GM19452 (cell line): ENCODE results near the gene JADE2.
"Not testable (repeated sequence)": the region's sequence is repeated elsewhere in the genome, so short reads cannot be mapped to it uniquely, and the experiment has no call there.

Experiments used
- ATAC-seq: cut with Tn5 transposase; IDR thresholded peaks from one replicate; pipeline ENCODE4 v1.9.1; 2021; ENCODE audit not compliant: unreplicated experiment

Gene JADE2

DNA sequence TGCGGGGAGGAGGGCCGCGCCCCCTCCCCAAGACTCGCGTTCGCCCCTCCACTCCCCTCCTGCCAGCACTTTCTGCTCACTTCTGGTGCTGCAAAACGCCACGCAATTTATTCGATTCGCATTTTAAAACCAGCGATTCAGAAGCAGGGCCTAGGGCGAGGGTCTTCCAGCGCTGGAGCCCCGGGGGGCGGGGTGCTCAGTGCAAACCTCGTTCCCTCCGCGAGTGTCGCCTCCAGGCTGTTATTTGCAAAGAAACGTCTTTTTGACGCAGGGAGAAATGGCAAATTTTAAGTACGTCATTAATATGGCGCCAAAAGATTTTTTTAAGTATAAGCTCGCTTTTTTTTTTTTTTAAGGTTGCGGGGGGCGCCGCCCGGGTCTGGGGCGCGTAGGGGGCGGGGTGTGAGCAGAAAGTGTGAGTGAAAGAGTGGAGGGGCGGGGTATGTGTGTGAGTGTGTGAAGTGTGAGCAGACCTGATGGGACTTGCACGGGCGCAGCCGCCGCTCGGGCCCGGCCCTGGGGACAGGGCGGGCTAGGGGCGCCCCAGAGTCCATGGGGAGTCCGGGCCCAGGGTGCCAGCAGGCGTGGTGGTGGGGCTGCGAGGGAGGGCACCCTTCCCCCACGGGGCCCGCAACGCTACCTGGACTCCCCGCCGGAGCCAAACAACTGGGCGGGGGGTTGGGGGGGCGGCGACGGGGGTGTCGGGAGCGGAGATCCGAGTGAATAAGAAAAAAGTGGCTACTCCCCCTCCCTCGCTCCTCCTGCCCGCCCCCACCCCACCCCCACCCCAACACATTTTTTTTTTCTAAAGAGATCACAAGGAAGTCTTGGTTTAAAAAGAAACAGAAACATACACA, at the start of gene JADE2:
JADE2 (plus strand) TSS at position 845 of the 857 bp plus-strand sequence. CDS start 10,188 bp downstream, outside the sequence.
- ATAC-seq: no peak

DNA sequence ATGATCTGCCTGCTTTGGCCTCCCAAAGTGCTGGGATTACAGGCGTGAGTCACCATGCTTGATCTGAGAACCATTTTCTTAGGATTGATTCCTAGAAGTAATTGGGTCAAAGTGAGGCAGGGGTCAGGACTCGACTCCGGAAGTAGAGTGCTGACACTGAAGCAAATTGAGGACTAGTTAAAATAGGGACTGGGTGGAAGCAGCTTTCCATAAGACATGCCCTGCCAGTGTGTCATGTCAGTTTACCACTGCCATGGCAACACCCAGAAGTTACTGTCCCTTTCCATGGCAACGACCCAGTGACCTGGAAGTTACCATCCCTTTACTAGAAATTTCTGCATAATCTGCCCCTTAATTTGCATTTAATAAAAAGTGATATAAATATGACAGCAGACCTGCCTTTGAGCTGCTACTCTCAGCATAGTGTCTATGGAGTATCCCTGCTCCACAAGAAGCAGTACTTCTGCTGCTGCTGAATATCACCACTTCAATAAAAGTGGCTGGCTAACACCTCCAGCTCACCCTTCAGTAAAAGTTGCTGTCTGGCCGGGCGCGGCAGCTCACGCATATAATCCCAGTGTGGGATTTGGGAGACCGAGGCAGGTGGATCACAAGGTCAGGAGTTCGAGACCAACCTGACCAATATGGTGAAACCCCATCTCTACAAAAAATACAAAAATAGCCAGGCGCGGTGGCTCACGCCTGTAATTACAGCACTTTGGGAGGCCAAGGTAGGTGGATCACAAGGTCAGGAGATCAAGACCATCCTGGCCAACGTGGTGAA, 47.8 kb upstream of the JADE2 start:
- ATAC-seq: no peak

- ATAC-seq: no peak
These were observed 45.6 kb upstream of the JADE2 start for GRCh38 chr5:134479839-134480238.

GRCh38 chr5:134489227-134489944, 36.1 kb upstream of the JADE2 start:
- ATAC-seq: no peak

GRCh38 chr5:134490255-134490924, 35.1 kb upstream of the JADE2 start:
- no peak for ATAC-seq

DNA sequence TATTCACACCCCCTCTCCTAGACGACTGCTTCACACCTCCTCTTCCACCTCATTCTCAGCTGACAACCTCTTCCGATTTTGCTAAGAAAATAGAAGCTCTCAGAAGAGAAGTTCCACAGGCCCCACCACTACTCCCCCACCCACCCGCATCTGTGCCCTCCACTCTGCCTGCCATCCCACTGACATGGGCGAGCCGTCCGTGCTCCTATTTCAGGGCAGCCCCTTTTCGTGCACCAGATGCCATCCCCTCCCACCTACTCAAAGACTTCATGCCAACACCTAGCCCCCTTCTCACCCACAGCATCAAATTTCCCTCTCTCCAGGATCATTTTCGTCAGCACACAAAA, 34.6 kb upstream of the JADE2 start:
- ATAC-seq: no peak

DNA sequence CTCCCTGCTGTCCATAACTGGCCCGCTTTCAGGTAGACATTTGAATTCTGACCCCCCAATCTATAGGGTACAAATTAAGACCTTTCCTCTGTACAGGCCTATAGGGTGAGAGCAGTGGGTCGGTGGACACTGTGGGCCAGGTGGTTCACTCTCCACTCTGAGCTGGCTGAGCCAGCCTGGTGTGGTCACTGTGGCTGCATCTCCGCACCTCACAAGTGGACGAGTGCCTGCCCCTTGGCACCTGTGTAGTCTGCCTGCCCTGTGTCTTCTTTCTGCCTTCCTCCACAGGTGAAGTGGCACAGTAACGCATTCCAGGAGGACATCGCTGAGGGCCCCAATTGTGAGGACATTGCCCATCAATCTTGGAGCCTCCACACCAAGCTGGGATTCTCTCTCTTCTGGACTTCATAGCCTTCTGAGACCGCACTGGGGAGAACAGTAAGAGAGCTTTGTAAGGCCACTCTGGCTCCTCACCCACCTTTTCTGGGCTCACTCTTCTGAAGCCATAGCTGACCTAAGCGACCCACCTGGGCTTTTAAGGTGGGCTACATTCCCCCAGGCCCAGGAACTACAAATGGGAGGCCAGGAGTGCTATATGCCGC, 33.5 kb upstream of the JADE2 start:
- ATAC-seq: no peak

GRCh38 chr5:134492568-134492967, 32.9 kb upstream of the JADE2 start:
- ATAC-seq: no peak

DNA sequence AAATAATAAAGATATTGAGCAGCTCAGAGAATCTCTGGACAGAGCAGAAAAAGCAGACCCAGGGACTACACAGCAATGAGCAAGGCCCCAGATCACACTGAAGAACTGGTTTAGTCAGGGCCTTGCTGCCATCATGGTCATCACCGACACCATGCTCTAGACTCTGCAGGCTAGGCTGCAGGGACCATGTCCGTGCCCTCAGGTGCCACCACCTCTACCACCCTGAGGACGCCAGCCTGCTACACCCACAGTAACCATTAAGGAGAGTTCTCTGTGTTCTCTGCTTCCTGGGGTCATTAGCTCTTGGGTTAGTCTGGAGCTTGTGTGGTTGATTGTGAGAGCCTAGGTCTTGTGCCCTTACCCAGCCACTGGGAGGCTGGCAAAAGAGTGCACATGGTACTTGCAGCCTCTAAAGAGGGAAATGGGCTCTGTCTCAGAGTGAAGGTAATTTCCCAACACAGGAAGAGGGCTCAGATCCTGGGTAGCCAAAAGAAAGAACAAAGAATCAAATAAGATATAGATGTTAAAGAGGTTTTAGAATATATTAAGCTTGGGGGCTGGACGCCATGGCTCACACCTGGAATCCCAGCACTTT, 31.9 kb upstream of the JADE2 start:
- ATAC-seq: no peak

DNA sequence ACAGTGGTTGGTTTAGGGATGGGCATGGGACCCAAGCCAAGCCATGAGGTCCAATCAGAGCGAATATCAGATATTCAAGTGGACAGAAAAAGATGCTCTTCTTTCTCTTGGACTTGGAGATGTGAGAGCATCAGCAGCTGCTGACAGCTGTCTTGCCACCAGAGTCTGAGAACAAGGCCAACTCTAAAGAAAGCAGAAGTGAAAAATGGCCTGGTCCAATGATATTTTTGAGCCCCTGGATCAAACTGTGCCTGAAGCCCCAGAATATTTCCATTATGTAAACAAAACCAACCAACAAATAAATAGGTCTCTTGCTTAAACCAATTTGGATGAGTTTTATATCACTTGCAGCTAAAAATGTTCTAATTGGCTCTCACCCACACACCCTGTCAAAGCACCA, 30.7 kb upstream of the JADE2 start:
- ATAC-seq: no peak

DNA sequence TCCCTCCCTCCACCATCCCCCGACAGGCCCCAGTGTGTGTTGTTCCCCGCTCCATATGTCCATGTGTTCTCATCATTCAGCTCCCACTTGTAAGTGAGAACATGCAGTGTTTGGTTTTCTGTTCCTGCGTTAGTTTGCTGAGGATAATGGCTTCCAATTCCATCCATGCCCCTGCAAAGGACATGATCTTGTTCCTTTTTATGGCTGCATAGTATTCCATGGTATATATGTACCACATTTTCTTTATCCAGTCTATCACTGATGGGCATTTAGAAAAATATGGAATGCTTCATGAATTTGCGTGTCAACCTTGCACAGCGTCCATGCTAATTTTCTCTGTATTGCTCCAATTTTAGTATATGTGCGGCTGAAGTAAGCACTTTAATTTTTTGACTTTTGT, 25.6 kb upstream of the JADE2 start:
- ATAC-seq: not testable (repeated sequence)

DNA sequence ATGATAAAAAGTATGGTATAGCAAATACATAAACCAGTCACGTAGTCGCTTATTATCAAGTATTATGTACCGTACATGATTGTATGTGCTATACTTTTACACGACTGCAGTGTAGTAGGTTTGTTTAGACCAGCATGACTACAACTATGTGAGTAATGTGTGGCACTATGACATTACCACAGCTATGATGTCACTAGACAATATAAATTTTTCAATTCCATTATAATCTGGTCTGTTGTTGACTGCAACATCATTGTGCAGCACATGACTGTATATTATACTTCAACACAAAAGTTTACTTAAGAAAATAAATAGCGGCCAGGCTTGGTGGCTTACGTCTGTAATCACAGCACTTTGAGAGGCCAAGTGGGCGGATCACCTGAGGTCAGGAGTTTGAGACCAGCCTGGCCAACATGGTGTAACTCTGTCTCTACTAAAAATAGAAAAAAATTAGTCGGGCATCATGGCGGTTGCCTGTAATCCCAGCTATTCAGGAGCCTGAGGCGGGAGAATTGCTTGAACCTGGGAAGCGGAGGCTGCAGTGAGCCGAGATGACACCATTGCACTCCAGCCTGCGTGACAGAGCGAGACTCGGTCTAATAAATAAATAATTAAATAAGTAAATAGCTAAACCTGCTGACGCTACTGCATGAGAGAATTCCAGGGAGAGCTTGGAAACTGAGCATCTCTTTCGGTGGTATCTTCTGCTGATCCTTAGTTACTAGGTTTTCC, 24.6 kb upstream of the JADE2 start:
- no peak for ATAC-seq

GRCh38 chr5:134502259-134502658, 23.2 kb upstream of the JADE2 start:
- no peak for ATAC-seq

DNA sequence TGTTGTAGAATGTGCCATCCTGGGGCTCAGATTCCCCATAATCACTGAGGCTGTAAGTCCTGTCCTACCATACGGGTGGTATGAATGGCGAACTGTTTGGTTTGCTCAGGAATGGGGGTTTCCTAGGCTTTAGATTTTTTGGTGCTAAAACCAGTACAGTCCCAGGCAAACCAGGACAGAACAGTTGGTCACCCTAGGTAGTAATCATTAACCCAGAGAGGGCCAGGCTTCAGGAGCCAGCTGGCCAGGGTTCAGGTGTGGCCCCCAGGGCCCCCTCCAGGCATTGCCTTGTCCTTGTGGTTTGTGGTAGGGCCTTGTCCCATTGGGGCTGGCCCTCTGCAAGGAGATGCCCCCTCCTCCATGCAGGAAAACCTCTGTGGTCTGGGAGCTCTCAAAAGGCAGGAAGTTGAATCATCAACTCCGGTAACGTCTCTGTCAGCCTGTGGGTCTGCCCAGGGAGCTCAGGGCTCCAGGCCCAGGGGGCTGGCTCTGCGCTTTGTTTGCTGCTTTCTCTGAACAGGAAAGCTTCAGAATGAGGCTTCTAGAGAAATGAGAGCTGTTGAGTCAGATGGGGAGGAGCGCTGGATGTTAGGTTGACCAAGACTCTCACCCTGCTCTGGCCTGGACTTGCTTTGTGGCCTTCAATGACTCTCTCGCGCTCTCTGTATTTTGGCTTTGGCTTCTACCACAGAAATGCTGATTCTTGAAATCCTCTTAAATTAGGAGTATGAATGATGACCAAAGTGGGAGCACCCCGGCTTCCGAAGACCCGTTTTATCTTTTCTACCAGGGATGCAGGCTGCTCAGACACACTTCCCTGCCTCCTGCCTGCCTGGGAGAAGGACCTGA, 22.2 kb upstream of the JADE2 start:
- ATAC-seq: peak; percentile 82

- no peak for ATAC-seq
These were observed 21.5 kb upstream of the JADE2 start for GRCh38 chr5:134503937-134504437.

DNA sequence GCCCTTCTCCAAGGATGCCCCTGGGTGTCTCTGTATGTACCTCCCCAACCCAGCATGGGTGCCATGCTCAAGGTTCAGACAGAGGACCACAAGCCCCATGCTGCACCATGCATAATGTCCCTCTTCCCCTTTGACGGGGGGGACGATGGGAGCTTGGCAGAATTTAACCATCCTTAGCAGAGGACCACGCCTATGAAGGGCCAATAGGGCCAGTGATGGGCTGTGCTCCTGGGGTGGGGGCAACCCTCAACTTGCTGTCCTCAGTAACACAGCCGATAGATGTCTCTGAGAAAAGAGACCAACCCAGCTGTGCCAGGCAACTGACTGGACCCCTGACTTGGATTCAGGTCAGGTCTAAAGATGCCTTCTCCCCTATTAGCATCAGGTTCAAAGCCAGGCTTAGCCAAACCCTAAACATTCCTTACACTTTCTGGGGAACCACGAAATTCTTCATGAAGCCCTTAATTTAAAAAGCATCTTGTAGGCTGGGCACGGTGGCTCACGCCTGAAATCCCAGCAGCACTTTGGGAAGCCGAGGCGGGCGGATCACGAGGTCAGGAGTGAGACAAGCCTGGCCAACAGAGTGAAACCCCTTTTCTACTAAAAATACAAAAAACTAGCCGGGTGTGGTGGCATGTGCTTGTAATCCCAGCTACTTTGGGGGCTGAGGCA, 20.7 kb upstream of the JADE2 start:
- no peak for ATAC-seq

GRCh38 chr5:134506054-134507039, 19.1 kb upstream of the JADE2 start:
- no peak for ATAC-seq
